GM18868 (cell line): ENCODE measurements around the gene MUC5B.

Experiments used
- ATAC-seq: cut with Tn5 transposase; IDR thresholded peaks from one replicate; pipeline ENCODE4 v1.9.1; 2021; ENCODE audit warnings: mild to moderate bottlenecking, moderate library complexity; ENCODE audit not compliant: unreplicated experiment

The MUC5B gene

DNA sequence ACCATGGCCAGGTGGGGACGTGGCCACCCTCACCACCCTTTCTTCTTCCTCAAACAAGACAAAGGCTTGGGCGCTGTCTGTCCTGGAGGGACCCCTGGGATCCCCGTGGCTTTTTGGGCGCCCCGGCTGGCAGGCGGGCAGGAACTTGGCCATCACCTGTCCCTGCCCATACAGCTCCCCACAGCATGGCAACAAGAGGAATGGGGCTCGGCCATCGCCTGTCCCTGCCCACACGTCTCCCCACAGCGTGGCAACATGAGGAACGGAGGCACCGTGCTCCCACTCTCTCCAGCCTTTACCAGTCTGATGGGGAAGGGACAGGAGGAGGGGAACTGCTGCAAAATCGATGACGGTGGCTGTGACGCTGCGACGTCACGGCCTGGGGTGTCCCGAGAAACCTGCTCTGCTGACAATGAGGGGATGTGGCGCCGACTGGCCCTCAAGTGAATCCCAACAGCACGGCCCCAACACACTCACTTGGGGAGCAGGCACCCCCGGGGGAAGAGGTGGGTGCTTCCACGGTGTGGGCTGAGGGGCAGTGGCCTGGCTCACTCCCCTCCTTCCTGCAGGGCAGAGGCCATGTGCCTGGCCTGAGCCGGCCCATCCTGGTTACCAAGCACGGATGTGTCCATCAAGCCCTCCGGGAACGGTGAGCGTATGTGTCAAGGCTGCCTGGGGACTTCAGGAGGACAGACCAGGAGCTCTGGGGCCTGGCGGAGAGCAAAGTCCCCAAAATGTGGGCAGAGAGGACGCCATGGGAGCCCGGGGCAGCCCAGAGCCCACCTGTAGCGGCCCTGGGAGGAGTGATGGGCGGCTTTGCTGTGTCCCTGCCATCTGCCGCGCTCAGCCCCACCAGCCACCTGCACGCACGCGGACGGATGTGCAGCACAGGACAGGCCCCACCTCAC is 56.2 kb downstream of the MUC5B start:
- ATAC-seq: no peak

GRCh38 chr11:1279674-1280055 is 56.8 kb downstream of the MUC5B start:
- ATAC-seq: no peak

GRCh38 chr11:1280116-1281035 is 57.5 kb downstream of the MUC5B start:
- no peak for ATAC-seq

GRCh38 chr11:1281326-1281973 is 58.6 kb downstream of the MUC5B start:
- ATAC-seq: no peak

- ATAC-seq: no peak
Measured at GRCh38 chr11:1281974-1282365, 59.1 kb downstream of the MUC5B start.

DNA sequence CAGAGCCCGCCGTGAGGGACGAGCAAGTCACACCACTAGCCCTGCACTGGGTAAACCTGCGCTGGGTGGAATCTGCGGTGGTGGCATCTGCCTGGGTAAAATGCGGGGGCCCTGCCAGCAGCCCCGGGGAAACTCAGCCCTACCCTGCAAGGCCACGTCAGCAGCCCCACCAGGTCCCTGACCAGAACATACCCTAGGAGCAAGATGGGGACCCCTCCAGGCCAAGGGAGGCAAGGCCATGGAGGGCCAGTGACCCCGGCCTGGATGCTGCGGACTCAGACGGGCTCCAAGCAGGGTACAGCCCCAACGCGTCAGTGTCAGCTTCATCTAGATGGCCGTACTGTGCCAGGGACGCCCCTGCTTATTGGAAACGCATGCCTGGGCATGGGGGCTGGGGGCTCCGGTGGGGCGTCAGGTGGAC is 60.2 kb downstream of the MUC5B start:
- ATAC-seq: no peak

DNA sequence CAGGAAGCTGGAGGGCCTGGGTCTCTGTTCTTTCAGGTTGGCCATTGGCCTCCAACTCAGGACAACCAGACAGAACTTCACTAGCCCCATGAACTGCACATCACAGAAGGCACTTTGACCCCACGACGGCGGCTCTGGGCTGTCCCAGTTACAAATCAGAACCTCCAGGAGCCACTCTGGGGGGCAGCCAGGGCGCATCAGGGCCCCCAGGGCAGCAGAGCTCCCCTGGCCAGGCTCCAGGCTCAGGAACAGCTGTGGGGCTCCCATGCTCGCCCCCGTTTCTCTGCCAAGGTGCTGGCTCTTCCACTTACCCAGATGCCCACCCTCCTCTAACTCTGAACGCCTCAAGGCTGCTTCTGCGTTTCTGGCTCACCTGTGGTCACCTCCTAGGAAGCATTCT is 61.0 kb downstream of the MUC5B start:
- ATAC-seq: no peak

GRCh38 chr11:1285316-1285744 is 62.5 kb downstream of the MUC5B start:
- ATAC-seq: no peak

GRCh38 chr11:1285876-1286275 is 63.0 kb downstream of the MUC5B start:
- ATAC-seq: no peak

DNA sequence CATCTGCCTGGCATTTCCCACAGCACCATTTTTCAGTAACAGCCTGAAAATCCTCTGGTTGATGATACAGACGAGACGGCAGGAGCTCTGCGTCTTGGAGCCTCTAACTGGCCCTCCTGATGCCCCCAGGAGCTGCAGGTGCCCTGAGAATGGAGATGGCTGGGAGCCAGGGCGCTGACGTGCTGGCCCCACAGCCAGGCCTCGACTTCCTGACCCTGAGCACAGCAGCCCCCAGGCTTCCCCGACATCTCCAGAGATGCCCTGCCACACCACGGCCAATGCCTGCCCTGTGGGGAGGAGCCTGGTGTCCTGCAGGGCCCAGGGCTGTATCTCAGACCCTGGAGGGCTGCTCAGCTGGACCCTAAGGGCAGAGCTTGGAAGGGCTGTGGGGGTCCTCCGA is 65.1 kb downstream of the MUC5B start:
- no peak for ATAC-seq

- no peak for ATAC-seq
Measured at GRCh38 chr11:1288426-1289151, 65.7 kb downstream of the MUC5B start.

- no peak for ATAC-seq
Measured at GRCh38 chr11:1289211-1289935, 66.5 kb downstream of the MUC5B start.

GRCh38 chr11:1290052-1291040 is 67.5 kb downstream of the MUC5B start:
- no peak for ATAC-seq

- no peak for ATAC-seq
Measured at GRCh38 chr11:1291295-1292017, 68.6 kb downstream of the MUC5B start.

DNA sequence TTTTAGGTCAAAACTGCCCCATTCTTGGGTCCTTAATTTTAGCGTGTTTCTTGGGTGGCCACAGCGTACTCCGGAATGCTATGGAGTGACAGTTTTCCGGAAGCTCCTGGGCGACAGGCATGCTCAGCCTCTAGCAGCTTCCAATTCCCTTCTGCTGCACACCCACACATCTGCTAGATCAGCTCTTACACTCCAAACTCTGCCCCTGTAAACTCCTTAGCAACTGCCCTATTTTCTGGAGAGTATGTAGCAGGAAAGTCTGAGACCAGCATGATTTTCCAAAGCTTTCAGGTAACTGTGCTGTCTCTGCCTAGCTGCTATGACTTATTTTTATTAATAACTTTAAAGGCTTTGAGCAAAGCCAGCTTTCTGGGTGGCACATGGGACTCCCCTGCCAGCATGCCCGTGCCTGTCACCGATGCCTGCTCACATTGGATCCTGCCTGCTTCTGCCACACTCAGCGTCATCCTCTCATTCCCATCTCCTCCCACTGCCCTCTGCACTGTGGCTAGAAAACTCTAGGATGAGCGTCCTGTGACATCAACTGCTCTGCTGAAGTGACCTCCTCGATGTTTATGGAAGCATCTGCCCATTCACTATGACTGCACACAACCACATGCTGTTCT is 69.3 kb downstream of the MUC5B start:
- no peak for ATAC-seq

DNA sequence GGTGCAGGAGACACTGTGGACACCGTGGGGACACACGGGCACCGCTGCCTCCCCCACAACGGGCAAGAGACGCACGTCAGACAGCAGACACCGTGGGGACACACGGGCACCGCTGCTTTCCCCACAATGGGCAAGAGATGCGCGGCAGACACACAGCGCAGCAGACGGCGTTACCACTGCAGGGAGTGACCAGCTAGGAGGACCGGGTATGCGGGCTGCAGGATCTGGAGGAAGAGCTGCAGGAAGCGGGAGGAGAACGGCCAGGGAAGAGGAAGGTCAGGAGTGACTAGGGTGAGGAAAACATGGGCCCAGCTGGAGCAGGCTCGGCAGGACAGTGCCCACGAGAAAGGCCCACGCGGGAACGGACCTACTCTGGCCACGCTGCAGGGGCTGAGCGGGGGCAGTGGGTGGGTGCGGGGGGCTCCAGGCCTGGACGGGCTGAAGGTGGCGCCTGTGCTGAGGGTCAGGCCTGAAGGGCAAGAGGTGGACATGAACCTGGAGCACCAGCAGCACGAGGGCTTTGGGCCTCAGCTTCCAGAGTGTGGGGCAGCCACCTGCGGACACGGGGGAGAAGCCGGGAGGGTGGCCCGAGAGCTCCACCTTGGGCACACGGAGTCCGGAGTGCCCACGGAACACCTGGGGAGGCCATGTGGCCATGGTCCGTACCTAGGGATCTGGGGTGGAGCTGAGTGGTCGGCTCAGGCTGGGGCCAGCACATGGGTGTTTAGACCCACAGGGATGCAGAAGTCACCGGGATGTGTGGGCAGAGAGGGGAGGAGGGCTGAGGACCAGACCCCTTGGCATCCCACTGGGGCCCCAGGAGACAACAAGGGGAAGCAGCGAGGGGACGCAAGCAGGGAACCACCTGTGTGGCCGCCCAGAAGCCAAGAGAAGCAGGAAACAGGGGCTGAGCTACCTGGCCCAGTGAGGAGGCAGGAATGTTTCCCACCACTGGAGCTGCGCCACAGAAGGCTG is 70.1 kb downstream of the MUC5B start:
- no peak for ATAC-seq
